Immature natural killer cell (primary cell): ENCODE measurements around the gene CAMK2N2. TPM values are rescaled to one million over a fixed set of nuclear protein-coding genes. Genes with fewer than 3 reads are reported as not detected.

Experiments used
- DNase-seq, 3 donors: peaks; one replicate each; pipeline ENCODE4 v3.0.0; 2022; ENCODE audit warnings: mixed read lengths in 1 of 3
- H3K27ac Mint-ChIP-seq, 6 donors: one replicate each; pipeline ENCODE4 v1.8.0; 2020; ENCODE audit warnings: mixed read lengths in 6 of 6, mild to moderate bottlenecking in 5 of 6, inconsistent platforms in 4 of 6, moderate library complexity in 3 of 6
- H3K27me3 Mint-ChIP-seq, 3 donors: one replicate each; pipeline ENCODE4 v1.8.0; 2020 to 2021; ENCODE audit warnings: low read depth in 3 of 3, mild to moderate bottlenecking in 3 of 3, mixed read lengths in 3 of 3, moderate library complexity in 3 of 3, inconsistent platforms in 1 of 3
- H3K36me3 Mint-ChIP-seq, 3 donors: one replicate each; pipeline ENCODE4 v1.8.0; 2020; ENCODE audit warnings: mixed read lengths in 3 of 3, inconsistent platforms in 2 of 3, mild to moderate bottlenecking in 2 of 3
- H3K4me1 Mint-ChIP-seq, 2 donors: one replicate each; pipeline ENCODE4 v1.8.0; 2020; ENCODE audit warnings: inconsistent platforms in 2 of 2, mild to moderate bottlenecking in 2 of 2, mixed read lengths in 2 of 2, moderate library complexity in 1 of 2
- H3K4me3 Mint-ChIP-seq, 5 donors: one replicate each; pipeline ENCODE4 v1.8.0; 2020; ENCODE audit warnings: mild to moderate bottlenecking in 5 of 5, mixed read lengths in 5 of 5, inconsistent platforms in 3 of 5, moderate library complexity in 3 of 5
- H3K9me3 Mint-ChIP-seq, 6 donors: one replicate each; pipeline ENCODE4 v1.8.0; 2020; ENCODE audit warnings: mild to moderate bottlenecking in 6 of 6, mixed read lengths in 6 of 6, inconsistent platforms in 4 of 6, moderate library complexity in 3 of 6
- polyA plus RNA-seq, 3 donors: library from polyadenylated mRNA; unstranded; fragments of 300-500 nt; fragmentation: Illumina TruSeq; gene quantifications; one replicate each; pipeline ENCODE4 v1.2.3, GENCODE V29; 2021

The CAMK2N2 gene
- not detected for polyA plus RNA-seq

DNA sequence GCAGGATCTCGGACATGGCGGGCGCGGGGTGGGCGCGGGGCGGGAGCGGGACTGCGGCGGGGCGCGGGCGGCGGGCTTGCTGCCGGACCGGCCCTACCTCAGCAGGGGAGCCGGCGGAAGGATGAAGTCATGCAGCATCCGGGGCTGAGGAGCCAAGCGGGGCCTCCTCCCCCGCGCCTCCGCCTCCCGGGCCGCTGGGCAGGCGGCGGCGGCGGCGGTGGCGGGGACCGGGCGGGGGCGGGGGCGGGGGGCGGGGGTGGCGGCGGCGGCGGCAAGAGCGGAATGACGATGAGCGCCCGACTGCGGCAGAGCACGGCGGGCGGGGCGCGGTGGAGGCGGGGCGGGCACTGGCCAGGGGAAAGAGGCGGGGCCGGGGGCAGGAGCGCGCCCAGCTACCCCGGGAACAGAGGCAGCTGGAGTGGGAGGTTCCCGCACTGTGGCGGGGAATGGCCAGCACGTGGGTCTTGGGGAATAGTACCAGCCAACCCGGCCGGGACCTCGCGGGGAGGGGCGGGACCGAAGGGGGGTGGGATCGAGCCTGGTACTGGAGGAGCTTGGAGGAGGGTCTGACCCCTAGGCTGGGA is at the start of gene CAMK2N2:
TSS of gene CAMK2N2 (minus strand) at position 284 of the 584 bp plus-strand sequence. CDS start at position 16, 268 bp downstream.
- Mint-ChIP-seq H3K27me3 (peaks cover 3 to 14% (median 14%) of the 10 kb centered on the region in 3 donors), H3K4me1 (peaks cover 21 to 22% of the 10 kb centered on the region in 2 donors), H3K27ac (peak within 1 kb of the TSS in 5 of 6 donors; percentile 29 to 89 (median 65)), H3K9me3 (no peaks in the 10 kb centered on the region), H3K4me3 (peak within 1 kb of the TSS; percentile 88 to 98 (median 89)), H3K36me3 (no peaks in the 10 kb centered on the region)
- peak; percentile 55 to 60 (median 58) for DNase-seq

GRCh38 chr3:184308744-184309143 is 47.4 kb upstream of the CAMK2N2 start:
- DNase-seq, result no peak
- Mint-ChIP-seq H3K9me3 (no peaks in the 10 kb centered on the region), H3K4me3 (no peak overlapping the region), H3K27ac (no peak overlapping the region), H3K4me1 (no peaks in the 10 kb centered on the region), H3K36me3 (peaks cover 20 to 49% (median 35%) of the 10 kb centered on the region in 3 donors), H3K27me3 (peaks cover 0 to 8% (median 5%) of the 10 kb centered on the region in 3 donors)

DNA sequence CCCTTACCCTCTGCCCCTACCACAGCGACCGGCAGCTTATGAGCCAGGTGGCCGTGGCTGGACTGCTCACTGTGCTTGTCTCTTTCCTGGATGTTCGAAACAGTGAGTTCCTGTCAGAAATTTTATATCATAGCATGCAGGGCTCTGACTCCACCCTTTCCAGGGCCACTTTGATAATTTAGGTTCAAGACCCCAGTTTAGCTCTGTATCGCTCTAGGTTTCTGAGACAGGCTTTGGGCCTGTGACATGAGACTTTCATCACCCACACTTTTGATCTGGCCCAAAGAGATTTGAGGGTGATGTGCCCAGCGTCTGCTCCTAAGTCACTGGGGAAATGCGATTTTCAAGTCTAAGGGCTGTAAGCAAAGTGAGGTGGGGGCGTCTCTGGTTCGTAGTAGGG is 46.6 kb upstream of the CAMK2N2 start:
- Mint-ChIP-seq H3K9me3 (no peaks in the 10 kb centered on the region), H3K4me1 (peaks cover 0 to 5% of the 10 kb centered on the region in 2 donors), H3K27ac (peak overlapping the region in 2 of 6 donors; percentile 23), H3K4me3 (no peak overlapping the region), H3K36me3 (peaks cover 20 to 55% (median 41%) of the 10 kb centered on the region in 3 donors), H3K27me3 (peaks cover 0 to 5% (median 4%) of the 10 kb centered on the region in 3 donors)
- DNase-seq, result no peak

DNA sequence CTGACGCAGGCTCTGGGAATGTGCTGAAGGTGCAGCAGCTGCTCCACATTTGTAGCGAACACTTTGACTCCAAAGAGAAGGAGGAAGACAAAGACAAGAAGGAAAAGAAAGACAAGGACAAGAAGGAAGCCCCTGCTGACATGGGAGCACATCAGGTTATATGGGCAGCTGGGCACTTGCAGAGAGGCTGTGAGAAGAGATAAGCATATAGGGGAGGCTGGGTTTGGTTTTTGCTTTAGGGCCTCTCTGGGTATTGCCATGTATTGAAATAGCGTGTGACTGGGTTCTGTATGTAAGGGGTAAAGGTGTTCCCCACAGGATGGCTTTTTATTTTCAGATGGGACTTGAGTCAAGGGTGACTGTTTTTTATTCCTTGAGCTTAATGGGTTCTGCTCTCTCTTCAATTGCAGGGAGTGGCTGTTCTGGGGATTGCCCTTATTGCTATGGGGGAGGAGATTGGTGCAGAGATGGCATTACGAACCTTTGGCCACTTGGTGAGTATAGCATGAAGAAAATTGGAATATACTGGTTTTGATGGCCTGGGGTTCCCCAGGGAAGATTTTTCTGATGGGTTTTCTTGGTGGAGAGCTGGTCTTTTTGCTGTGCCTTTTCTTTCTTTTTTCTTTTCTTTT is 45.1 kb upstream of the CAMK2N2 start:
- Mint-ChIP-seq H3K36me3 (peaks cover 23 to 67% (median 48%) of the 10 kb centered on the region in 3 donors), H3K27ac (peak overlapping the region in 1 of 6 donors; percentile 12), H3K27me3 (peaks cover 0 to 5% (median 2%) of the 10 kb centered on the region in 3 donors), H3K4me1 (peaks cover 0 to 13% of the 10 kb centered on the region in 2 donors), H3K4me3 (no peak overlapping the region), H3K9me3 (no peaks in the 10 kb centered on the region)
- DNase-seq, result no peak

- Mint-ChIP-seq H3K4me1 (peaks cover 2 to 19% of the 10 kb centered on the region in 2 donors), H3K9me3 (no peaks in the 10 kb centered on the region), H3K27ac (peak overlapping the region in 2 of 6 donors; percentile 44 to 74), H3K27me3 (peaks cover 0 to 5% (median 2%) of the 10 kb centered on the region in 3 donors), H3K4me3 (no peak overlapping the region), H3K36me3 (peaks cover 23 to 72% (median 48%) of the 10 kb centered on the region in 3 donors)
- DNase-seq, result no peak
Measured at GRCh38 chr3:184305577-184305976, 44.2 kb upstream of the CAMK2N2 start.

DNA sequence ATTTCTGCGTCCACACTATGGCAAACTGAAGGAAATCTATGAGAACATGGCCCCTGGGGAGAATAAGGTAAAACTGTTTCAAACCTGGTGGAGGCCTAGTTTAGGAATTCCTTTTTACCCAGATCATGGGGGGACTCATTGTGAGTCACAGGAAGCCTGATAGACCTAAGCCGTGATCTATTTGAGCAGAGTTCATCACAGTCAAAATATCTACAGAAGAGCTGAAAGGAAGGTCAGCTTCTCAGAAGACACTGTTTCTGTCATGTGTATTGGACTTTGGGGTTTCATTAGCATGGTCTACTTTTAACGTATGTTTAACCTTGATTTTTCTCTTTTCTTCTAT is 39.0 kb upstream of the CAMK2N2 start:
- H3K9me3 Mint-ChIP-seq, result no peaks in the 10 kb centered on the region
- H3K4me3 Mint-ChIP-seq, result peak overlapping the region; percentile 92 to 97 (median 92)
- H3K4me1 Mint-ChIP-seq, result peaks cover 22 to 41% of the 10 kb centered on the region in 2 donors
- peak overlapping the region; percentile 11 to 91 (median 86) for H3K27ac Mint-ChIP-seq
- peaks cover 0 to 6% (median 2%) of the 10 kb centered on the region in 3 donors for H3K27me3 Mint-ChIP-seq
- peaks cover 7 to 37% (median 16%) of the 10 kb centered on the region in 3 donors for H3K36me3 Mint-ChIP-seq
- no peak for DNase-seq

GRCh38 chr3:184299488-184300377 is 38.4 kb upstream of the CAMK2N2 start:
- Mint-ChIP-seq H3K27me3 (peaks cover 0 to 6% (median 2%) of the 10 kb centered on the region in 3 donors), H3K36me3 (peaks cover 7 to 34% (median 16%) of the 10 kb centered on the region in 3 donors), H3K27ac (peak overlapping the region; percentile 80 to 96 (median 90)), H3K4me1 (peaks cover 22 to 41% of the 10 kb centered on the region in 2 donors), H3K9me3 (no peaks in the 10 kb centered on the region), H3K4me3 (peak overlapping the region; percentile 92 to 97 (median 92))
- no peak for DNase-seq

GRCh38 chr3:184298759-184299487 is 37.6 kb upstream of the CAMK2N2 start, which contains the start of gene PSMD2:
TSS of gene PSMD2 (plus strand) at chr3:184299241. CDS start at chr3:184299267, 26 bp downstream.
- DNase-seq, result peak; percentile 96 to 97 (median 96)
- peak within 1 kb of the TSS; percentile 84 to 96 (median 91) for H3K27ac Mint-ChIP-seq
- H3K27me3 Mint-ChIP-seq, result peaks cover 0 to 6% (median 2%) of the 10 kb centered on the region in 3 donors
- H3K4me1 Mint-ChIP-seq, result peaks cover 22 to 41% of the 10 kb centered on the region in 2 donors
- peak within 1 kb of the TSS; percentile 92 to 97 (median 92) for H3K4me3 Mint-ChIP-seq
- no peaks in the 10 kb centered on the region for H3K9me3 Mint-ChIP-seq
- H3K36me3 Mint-ChIP-seq, result peaks cover 3 to 26% (median 13%) of the 10 kb centered on the region in 3 donors

- Mint-ChIP-seq H3K27ac (no peak overlapping the region), H3K27me3 (peaks cover 0 to 6% (median 2%) of the 10 kb centered on the region in 3 donors), H3K9me3 (no peaks in the 10 kb centered on the region), H3K36me3 (peaks cover 0 to 9% (median under 1%) of the 10 kb centered on the region in 3 donors), H3K4me3 (peak overlapping the region in 4 of 5 donors; percentile 29 to 92 (median 50)), H3K4me1 (peaks cover 22 to 29% of the 10 kb centered on the region in 2 donors)
- no peak for DNase-seq
Measured at GRCh38 chr3:184296616-184297015, 35.3 kb upstream of the CAMK2N2 start.

- H3K27me3 Mint-ChIP-seq, result peaks cover 2 to 8% (median 2%) of the 10 kb centered on the region in 3 donors
- peaks cover 0 to 4% (median 0%) of the 10 kb centered on the region in 3 donors for H3K36me3 Mint-ChIP-seq
- no peaks in the 10 kb centered on the region for H3K9me3 Mint-ChIP-seq
- peak overlapping the region in 1 of 6 donors; percentile 22 for H3K27ac Mint-ChIP-seq
- peaks cover 21 to 23% of the 10 kb centered on the region in 2 donors for H3K4me1 Mint-ChIP-seq
- DNase-seq, result no peak
- no peak overlapping the region for H3K4me3 Mint-ChIP-seq
Measured at GRCh38 chr3:184295771-184296170, 34.4 kb upstream of the CAMK2N2 start.

DNA sequence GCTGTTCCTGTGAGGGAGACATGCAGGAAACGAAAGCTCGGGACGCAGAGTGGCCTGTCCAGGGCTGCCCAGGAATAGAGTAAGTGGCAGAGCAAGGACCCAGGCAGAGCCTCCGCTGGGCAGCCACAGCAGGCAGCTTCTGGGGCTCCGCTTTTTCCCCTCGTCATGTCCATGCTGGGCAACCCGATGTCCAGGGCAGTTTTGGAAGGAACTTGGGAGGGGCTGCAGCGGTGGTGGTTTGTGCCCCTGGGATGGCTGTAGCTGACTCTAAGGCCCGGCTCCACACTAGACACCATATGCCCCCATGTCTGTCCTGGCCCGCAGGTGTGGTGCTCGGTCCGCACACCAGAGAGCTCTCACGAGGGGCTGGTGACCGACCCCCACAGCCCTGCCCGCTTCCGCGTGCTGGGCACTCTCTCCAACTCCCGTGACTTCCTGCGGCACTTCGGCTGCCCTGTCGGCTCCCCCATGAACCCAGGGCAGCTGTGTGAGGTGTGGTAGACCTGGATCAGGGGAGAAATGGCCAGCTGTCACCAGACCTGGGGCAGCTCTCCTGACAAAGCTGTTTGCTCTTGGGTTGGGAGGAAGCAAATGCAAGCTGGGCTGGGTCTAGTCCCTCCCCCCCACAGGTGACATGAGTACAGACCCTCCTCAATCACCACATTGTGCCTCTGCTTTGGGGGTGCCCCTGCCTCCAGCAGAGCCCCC is 30.5 kb upstream of the CAMK2N2 start:
- DNase-seq, result no peak
- H3K9me3 Mint-ChIP-seq, result no peaks in the 10 kb centered on the region
- H3K4me1 Mint-ChIP-seq, result no peaks in the 10 kb centered on the region
- no peak overlapping the region for H3K4me3 Mint-ChIP-seq
- H3K36me3 Mint-ChIP-seq, result no peaks in the 10 kb centered on the region
- H3K27me3 Mint-ChIP-seq, result peaks cover 2 to 4% (median 4%) of the 10 kb centered on the region in 3 donors
- no peak overlapping the region for H3K27ac Mint-ChIP-seq

DNA sequence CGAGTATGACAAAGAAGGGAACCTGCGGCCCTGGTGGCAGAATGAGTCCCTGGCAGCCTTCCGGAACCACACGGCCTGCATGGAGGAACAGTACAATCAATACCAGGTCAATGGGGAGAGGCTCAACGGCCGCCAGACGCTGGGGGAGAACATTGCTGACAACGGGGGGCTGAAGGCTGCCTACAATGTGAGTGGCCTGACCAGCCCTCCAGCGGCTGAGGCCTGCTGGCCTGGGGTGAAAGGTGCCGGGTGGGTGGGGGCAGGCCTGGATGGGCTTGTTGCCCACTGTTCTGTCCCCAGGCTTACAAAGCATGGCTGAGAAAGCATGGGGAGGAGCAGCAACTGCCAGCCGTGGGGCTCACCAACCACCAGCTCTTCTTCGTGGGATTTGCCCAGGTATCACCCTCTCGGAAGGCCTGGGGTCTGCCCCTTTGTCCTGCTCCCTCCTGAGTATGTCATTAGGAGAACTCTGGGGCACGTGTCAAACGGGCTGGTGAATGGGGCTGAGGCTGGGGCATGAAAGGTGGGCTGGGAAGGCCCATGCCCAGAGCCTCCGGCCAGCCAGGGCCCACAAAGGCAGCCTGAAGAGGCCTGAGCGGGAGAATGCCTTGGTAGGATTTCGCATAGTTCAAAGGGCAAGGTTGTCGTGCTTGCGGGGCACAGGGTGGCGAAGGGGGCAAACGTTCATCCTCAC is 29.8 kb upstream of the CAMK2N2 start:
- H3K4me1 Mint-ChIP-seq, result no peaks in the 10 kb centered on the region
- no peak overlapping the region for H3K27ac Mint-ChIP-seq
- H3K36me3 Mint-ChIP-seq, result no peaks in the 10 kb centered on the region

More for the DNA sequence above, 29.8 kb upstream of the CAMK2N2 start:
- Mint-ChIP-seq H3K9me3 (no peaks in the 10 kb centered on the region), H3K4me3 (no peak overlapping the region), H3K27me3 (peaks cover 2 to 4% (median 4%) of the 10 kb centered on the region in 3 donors)
- DNase-seq, result no peak
